ENCODE results near the gene UROS. TPM values are rescaled to one million over a fixed set of nuclear protein-coding genes. Genes with fewer than 3 reads are reported as not detected.

The UROS gene
- total RNA-seq, 6 experiments from 2014 or later: 84.9 to 102 (median 91.4) TPM

DNA sequence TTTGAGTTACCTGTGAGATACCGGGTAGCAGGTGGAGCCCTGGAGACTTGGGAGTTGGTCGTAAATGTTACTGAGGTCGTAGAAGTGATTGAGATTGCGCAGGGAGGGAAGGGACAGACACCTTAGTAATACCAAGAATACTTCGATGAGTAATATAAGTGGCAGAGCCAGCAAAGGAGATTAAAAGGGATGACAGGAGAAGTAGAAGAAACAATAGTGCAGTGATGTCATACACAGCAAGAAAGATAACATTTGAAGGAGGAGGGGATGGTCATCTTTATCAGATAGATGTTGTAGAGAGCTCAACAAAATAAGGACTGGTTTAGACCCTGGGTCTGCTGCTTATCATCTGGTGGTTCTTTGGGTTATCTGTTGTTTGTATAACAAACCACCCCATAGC lies 5.3 kb upstream of the UROS start:
- Mint-ChIP-seq H3K27me3 (ENCODE audit: insufficient read depth) (no peaks in the 10 kb centered on the region), H3K27ac (no peak overlapping the region), H3K9me3 (no peaks in the 10 kb centered on the region), H3K4me1 (ENCODE audit: low read depth) (peaks cover 6% of the 10 kb centered on the region; the same call in 1 of the 2 replicates), H3K36me3 (ENCODE audit: low read depth) (peaks cover 27% of the 10 kb centered on the region), H3K4me3 (no peak overlapping the region)
- DNase-seq: no peak
- TF ChIP-seq, protein P1, sequence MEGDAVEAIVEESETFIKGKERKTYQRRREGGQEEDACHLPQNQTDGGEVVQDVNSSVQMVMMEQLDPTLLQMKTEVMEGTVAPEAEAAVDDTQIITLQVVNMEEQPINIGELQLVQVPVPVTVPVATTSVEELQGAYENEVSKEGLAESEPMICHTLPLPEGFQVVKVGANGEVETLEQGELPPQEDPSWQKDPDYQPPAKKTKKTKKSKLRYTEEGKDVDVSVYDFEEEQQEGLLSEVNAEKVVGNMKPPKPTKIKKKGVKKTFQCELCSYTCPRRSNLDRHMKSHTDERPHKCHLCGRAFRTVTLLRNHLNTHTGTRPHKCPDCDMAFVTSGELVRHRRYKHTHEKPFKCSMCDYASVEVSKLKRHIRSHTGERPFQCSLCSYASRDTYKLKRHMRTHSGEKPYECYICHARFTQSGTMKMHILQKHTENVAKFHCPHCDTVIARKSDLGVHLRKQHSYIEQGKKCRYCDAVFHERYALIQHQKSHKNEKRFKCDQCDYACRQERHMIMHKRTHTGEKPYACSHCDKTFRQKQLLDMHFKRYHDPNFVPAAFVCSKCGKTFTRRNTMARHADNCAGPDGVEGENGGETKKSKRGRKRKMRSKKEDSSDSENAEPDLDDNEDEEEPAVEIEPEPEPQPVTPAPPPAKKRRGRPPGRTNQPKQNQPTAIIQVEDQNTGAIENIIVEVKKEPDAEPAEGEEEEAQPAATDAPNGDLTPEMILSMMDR (IDR thresholded peaks at IDR 0.05): no peak

DNA sequence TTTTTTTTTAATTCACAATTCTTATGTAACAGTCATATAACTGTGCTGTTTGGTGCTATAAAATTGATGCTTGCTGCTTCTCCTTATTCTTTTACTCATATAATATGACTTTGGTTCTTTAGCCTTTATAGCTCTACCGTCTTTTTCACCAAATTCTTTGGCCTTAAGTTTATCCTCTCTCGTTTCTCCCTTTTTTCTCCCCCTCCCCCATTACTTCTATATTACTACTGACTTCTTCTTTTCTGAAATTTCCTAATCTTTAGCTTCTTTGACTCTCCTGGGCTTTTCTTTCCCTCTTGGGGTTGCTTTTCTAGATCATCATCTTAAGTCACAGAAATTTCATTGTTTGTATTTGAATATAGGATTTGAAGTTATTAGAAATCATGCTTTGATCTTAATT lies 4.1 kb upstream of the UROS start:
- Mint-ChIP-seq H3K36me3 (ENCODE audit: low read depth) (peaks cover 27% of the 10 kb centered on the region), H3K4me1 (ENCODE audit: low read depth) (peaks cover 6% of the 10 kb centered on the region; the same call in 1 of the 2 replicates), H3K9me3 (no peaks in the 10 kb centered on the region), H3K4me3 (no peak overlapping the region), H3K27ac (no peak overlapping the region), H3K27me3 (ENCODE audit: insufficient read depth) (no peaks in the 10 kb centered on the region)
- TF ChIP-seq, protein P1 (IDR thresholded peaks at IDR 0.05): no peak
- no peak for DNase-seq

DNA sequence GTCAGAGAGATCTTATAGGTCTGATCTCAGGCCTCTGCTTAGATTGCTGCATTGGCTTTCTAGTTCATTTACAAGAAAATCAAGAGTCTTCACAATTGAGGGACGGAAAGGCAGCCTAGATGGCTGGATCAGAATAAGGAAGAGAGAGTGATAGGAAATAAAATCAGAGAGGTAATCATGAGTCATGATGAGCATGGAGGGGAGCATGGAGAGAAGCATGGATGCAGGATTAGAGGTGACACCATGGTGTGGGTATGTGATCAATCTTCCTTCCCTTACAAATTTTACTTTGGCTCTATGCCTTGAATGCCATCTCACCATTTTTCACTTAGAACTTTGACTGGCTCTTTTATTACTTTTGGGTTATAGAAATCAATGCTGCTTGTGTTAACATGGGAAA lies 1.7 kb upstream of the UROS start:
- Mint-ChIP-seq H3K4me1 (ENCODE audit: low read depth) (peaks cover 19% of the 10 kb centered on the region), H3K4me3 (no peak overlapping the region), H3K9me3 (no peaks in the 10 kb centered on the region), H3K36me3 (ENCODE audit: low read depth) (peaks cover 32% of the 10 kb centered on the region), H3K27me3 (ENCODE audit: insufficient read depth) (no peaks in the 10 kb centered on the region), H3K27ac (no peak overlapping the region)
- TF ChIP-seq, protein P1 (IDR thresholded peaks at IDR 0.05): no peak
- DNase-seq: peak; percentile 51

DNA sequence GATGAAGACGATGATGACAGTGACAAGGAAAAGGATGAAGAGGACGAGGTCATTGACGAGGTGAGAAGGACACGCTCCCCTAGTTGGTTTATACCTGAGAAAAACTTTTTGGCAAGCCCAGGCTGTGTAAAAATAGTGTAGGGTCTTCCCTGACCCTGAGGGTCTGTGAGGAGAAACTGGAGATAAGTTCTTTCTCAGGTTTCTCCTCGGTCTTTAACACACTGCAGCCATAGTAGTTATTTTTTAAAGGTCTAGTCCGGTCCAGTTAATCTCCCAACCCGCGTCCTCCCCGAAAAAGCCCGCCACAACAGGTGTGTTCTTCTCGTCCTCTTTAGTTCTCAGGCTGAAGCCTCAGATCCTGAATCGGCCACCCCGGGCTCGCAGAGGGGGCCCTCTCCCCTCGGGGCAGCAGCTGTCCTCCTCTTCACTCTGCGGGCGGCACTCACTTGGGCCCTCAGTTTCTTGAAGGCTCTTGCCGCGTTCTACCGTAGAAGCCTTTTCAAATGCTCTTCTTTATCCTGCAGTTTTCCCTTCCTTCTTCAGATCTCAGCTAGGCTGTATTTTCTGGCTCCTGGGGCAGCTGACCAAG lies 699 bp upstream of the UROS start:
- no peak for DNase-seq
- TF ChIP-seq, protein P1 (IDR thresholded peaks at IDR 0.05): no peak
- Mint-ChIP-seq H3K27ac (no peak overlapping the region), H3K4me3 (no peak overlapping the region), H3K27me3 (ENCODE audit: insufficient read depth) (no peaks in the 10 kb centered on the region), H3K4me1 (ENCODE audit: low read depth) (peaks cover 19% of the 10 kb centered on the region), H3K36me3 (ENCODE audit: low read depth) (peaks cover 24% of the 10 kb centered on the region), H3K9me3 (no peaks in the 10 kb centered on the region)

DNA sequence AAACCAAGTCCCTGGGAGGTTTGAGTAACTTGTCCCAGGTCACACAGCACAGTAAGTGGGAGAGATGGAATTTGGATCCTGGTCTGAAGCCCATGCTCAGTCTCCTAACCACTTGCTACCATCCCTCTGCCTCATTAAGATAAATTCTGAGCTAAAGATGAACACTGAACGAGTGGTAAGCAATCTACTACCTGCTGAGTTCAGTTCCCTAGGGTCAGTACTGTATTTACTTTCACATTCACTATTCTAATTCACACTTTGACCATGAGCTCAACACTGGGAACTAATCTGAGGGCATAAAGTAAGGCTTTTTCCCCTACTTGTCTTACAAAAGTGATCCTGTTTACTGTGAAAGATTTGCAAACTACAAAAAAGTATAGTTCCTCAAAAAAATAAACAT lies 2.4 kb downstream of the UROS start:
- Mint-ChIP-seq H3K4me1 (ENCODE audit: low read depth) (peaks cover 12% of the 10 kb centered on the region), H3K4me3 (no peak overlapping the region), H3K27ac (no peak overlapping the region)

More for the DNA sequence above, 2.4 kb downstream of the UROS start:
- TF ChIP-seq, protein P1 (IDR thresholded peaks at IDR 0.05): no peak
- Mint-ChIP-seq H3K27me3 (ENCODE audit: insufficient read depth) (no peaks in the 10 kb centered on the region), H3K9me3 (no peaks in the 10 kb centered on the region), H3K36me3 (ENCODE audit: low read depth) (peaks cover 6% of the 10 kb centered on the region)
- DNase-seq: no peak
